Measurements from ENCODE around the gene NOL6.
A peak's percentile ranks its signal among the peaks of the same experiment; 100 is the strongest.

Gene NOL6

GRCh38 chr9:33449715-33450114 lies 24.0 kb downstream of the NOL6 start:
- Mint-ChIP-seq H3K27ac (no peak overlapping the region), H3K4me3 (no peak overlapping the region), H3K27me3 (no peaks in the 10 kb centered on the region)

DNA sequence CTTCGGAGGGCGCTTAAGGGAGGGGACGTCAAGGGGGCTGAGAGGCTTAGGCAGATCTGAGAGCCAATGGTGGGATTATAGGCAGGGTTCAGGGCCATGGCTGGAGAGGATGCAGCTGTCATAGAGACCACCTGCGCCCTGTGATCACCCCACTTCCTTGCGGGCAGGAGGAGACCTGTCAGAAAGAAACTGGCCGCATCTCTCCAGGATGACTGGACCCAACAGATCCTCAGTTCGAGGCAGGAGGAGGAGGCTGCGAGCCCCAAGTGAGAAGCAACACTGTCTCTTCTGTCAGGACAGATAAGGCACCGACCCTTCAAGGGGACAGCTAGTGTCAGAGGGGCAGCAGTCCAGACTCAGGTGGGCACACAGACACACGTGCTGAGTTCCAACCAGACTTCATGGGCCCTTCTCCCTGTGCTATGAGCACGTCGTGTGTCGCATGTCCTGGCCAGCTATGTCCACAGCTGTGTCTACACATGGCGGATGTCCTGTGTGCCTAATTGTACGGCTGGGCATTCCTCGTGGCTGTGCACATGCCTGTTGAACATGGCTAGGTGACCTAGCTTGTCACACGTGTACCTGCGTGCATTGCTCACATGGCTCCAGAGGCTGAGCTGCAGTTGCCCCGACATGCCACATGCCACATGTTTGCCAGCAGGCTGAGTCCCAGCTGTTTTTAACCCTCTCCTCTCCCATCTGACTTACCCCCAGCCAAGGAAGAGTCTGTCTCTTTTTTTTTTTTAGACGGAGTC lies 25.7 kb downstream of the NOL6 start:
- Mint-ChIP-seq H3K4me1 (ENCODE audit: low read depth) (peaks cover 46% of the 10 kb centered on the region), H3K9me3 (no peaks in the 10 kb centered on the region), H3K4me3 (peak overlapping the region; percentile 77), H3K27ac (peak overlapping the region; percentile 58), H3K27me3 (no peaks in the 10 kb centered on the region), H3K36me3 (ENCODE audit: low read depth) (no peaks in the 10 kb centered on the region)

More at GRCh38 chr9:33449715-33450114, 24.0 kb downstream of the NOL6 start:
- H3K4me1 Mint-ChIP-seq (ENCODE audit: low read depth): peaks cover 62% of the 10 kb centered on the region
- H3K9me3 Mint-ChIP-seq: no peaks in the 10 kb centered on the region
- no peaks in the 10 kb centered on the region for H3K36me3 Mint-ChIP-seq (ENCODE audit: low read depth)

DNA sequence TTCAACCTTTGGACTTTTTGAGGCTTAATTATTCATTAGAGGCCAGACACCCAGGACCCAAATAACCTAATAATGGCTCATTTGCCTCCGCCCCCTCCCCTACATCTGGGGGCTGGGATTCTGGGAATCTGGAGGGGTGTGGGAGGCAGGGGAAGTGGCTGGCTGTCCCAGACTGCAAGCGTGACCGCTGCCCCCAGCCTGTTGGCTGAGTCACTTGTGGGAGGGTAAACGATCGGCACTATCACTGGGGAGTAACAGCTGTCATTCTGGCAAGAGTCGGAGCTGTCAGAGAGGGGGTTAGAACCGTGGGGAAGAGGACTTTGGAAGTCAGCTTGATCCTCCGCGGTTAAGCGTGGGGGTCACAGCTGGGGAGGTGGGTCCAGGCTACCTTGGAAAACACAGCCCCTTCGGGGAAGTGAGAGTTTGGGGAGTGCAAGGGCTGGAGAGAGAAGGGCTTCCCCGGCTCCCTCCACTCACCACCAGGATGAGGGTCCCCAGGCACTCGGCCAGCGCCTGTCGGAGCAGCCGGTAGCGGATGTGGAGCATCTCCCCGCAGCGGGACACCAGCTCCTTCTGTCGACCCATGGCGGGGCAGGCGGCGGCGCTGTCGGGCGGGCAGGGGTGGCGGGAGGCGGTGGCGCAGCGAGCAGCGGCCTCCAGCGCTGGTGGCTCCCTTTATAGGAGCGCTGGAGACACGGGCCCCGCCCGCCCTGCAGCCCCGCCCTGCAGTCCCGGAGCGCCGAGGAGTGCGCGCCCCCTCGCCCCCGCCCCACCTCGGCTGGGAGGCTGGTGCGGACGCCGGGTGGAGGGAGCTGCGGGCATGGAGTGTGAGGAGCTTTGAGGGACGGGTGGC lies 26.6 kb downstream of the NOL6 start, which contains the start of gene AQP3:
AQP3 (minus strand) TSS at position 648 of the 853 bp plus-strand sequence; CDS start at position 585, 63 bp downstream.
- Mint-ChIP-seq H3K27me3 (no peaks in the 10 kb centered on the region), H3K9me3 (no peaks in the 10 kb centered on the region), H3K4me3 (peak within 1 kb of the TSS; percentile 86), H3K36me3 (ENCODE audit: low read depth) (no peaks in the 10 kb centered on the region), H3K4me1 (ENCODE audit: low read depth) (peaks cover 39% of the 10 kb centered on the region), H3K27ac (peak within 1 kb of the TSS; percentile 88)

DNA sequence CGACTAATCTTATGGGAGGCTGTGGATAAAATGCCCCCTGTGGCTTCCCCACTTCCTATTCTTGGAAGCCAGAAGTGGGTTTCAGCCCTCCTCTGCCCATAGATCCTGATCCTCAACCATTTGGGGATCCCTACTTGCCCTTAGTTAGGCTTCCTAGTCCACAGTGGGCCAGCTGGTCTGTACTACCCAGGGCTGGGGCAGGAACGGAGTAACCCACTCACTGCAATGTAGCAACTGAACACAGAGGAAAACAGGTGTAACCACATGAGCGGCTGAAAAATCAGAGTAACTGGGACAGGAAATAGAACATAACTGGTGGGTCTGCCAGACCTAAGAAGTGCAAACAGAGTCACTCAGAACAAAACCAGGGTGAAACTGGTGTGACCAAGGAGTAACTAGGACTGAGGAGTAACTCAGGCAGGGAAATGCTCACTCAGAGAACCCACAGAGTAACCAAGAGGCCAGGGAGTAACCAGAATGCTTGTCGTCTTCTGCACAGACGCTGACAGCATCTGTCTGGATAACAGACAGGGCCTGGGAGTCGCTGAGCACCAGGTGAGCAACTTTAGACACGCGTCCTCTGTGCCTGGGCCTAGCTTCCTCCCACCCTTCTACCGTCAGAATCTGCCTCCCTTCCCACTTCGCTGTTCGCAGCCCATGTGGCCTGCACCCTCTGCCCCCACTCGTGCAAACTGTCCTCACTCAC lies 27.3 kb downstream of the NOL6 start:
- peaks cover 39% of the 10 kb centered on the region for H3K4me1 Mint-ChIP-seq (ENCODE audit: low read depth)
- no peaks in the 10 kb centered on the region for H3K36me3 Mint-ChIP-seq (ENCODE audit: low read depth)
- no peaks in the 10 kb centered on the region for H3K9me3 Mint-ChIP-seq
- peak overlapping the region; percentile 88 for H3K27ac Mint-ChIP-seq
- H3K4me3 Mint-ChIP-seq: peak overlapping the region; percentile 86
- H3K27me3 Mint-ChIP-seq: no peaks in the 10 kb centered on the region

DNA sequence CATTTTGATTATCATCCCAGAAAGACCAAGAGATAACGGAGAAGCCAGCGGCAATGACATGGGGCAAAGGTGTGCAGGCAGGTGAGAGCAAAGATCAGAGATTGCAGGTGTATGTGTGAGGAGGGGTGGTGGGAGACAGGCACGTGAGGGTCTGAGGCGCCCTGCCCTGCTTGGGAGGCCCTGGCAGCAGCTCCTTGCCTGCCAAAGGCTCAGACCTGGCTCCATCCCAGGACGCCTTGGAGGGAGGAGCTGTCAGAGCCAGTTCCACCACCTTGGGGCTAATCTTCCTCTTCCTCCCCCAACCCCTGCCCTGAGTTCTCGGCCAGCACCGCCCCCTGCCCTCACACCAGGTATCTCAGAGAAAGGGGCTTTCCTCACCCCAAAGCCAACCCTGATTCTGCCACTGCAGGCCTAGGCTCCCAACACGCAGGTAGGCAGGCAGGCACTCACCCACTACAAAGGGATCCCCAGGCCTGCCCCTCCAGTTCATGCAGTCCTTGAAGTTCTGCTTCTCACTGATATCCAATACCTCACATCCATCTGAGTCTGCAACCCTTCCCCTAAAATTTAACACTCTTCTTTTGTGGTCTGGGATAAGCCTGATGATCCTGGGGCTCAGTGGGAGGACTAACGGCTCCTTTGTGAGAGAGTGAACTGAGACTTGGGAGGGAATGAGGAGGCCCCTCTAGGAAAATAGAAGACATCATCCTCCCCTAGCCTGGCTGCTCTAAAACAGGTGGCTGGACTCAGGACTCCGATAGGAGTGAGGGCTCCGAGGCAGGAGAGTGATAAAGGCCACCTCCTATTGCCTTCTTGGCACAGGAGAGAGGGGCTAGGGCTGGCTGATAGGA lies 28.1 kb downstream of the NOL6 start:
- Mint-ChIP-seq H3K4me1 (ENCODE audit: low read depth) (peaks cover 39% of the 10 kb centered on the region), H3K9me3 (no peaks in the 10 kb centered on the region), H3K27ac (no peak overlapping the region), H3K36me3 (ENCODE audit: low read depth) (no peaks in the 10 kb centered on the region), H3K27me3 (no peaks in the 10 kb centered on the region), H3K4me3 (peak overlapping the region; percentile 86)

DNA sequence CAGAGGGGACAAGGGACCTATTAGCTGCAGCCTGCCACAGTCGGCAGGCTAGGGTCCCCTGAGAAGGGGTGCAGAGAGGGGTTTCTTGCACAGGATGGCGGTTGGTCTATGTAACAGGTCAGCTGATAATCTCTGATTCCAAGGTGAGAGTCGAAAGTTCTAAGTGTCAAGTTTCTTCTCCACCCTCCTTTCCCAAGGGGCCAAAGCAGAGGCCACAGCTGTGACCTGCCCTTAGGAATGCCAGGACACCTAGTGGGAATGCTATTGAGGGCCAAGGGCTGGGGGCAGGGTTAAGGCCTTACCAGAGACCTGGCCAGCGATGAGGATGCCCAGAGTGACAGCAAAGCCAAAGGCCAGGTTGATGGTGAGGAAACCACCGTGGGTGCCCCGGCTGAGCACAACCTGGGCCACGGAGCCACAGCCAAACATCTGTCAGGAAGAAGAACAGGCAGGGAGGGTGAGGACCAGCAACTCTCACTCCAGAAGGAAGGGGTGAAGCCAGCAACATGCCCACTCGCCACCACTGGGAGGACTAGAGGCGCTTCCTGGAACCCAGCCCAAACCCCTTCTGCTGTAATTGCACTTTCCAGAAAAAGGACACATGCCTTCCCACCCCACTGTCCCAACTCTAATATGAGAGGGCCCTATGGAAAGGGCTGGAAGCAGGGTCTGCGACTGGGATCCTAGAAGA lies 30.1 kb downstream of the NOL6 start:
- no peaks in the 10 kb centered on the region for H3K27me3 Mint-ChIP-seq
- no peaks in the 10 kb centered on the region for H3K9me3 Mint-ChIP-seq
- no peak overlapping the region for H3K27ac Mint-ChIP-seq
- H3K36me3 Mint-ChIP-seq (ENCODE audit: low read depth): no peaks in the 10 kb centered on the region
- H3K4me1 Mint-ChIP-seq (ENCODE audit: low read depth): peaks cover 39% of the 10 kb centered on the region
- H3K4me3 Mint-ChIP-seq: no peak overlapping the region

DNA sequence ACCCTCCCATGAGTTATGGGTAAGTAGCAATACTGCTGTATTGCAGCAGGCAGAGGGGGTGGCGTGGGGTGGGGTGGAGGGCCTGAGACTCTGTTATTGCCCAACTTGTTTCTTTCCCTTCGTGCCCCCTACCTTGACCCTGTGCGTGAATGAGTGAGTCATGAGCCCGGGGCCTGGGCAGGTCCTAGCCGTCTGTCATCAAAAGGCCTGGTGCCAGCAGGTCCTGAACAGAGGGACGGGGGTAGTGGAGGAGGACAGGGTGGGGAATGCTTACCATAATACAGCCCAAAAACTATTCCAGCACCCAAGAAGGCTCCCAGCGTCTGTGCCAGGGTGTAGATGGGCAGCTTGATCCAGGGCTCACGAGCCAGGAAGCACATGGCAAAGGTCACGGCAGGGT lies 30.7 kb downstream of the NOL6 start:
- H3K4me1 Mint-ChIP-seq (ENCODE audit: low read depth): peaks cover 33% of the 10 kb centered on the region
- no peaks in the 10 kb centered on the region for H3K9me3 Mint-ChIP-seq
- no peak overlapping the region for H3K4me3 Mint-ChIP-seq
- no peak overlapping the region for H3K27ac Mint-ChIP-seq
- H3K36me3 Mint-ChIP-seq (ENCODE audit: low read depth): no peaks in the 10 kb centered on the region
- H3K27me3 Mint-ChIP-seq: no peaks in the 10 kb centered on the region

DNA sequence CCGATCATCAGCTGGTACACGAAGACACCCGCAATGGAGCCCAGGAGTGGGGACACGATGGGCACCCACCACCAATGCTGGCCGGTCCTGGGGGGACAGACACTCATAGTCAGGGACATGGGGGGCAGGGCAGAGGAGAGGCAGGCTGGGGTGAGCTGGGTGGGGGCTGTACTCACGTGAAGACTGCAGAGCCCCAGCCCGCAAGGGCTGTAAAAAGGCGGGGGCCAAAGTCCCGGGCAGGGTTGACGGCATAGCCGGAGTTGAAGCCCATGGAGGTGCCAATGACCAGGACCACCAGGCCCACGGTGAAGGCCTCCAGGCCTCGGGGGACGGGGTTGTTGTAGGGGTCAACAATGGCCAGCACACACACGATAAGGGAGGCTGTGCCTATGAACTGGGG lies 31.6 kb downstream of the NOL6 start:
- peaks cover 26% of the 10 kb centered on the region for H3K4me1 Mint-ChIP-seq (ENCODE audit: low read depth)
- no peaks in the 10 kb centered on the region for H3K36me3 Mint-ChIP-seq (ENCODE audit: low read depth)
- no peak overlapping the region for H3K4me3 Mint-ChIP-seq
- no peaks in the 10 kb centered on the region for H3K9me3 Mint-ChIP-seq
- no peaks in the 10 kb centered on the region for H3K27me3 Mint-ChIP-seq
- no peak overlapping the region for H3K27ac Mint-ChIP-seq

DNA sequence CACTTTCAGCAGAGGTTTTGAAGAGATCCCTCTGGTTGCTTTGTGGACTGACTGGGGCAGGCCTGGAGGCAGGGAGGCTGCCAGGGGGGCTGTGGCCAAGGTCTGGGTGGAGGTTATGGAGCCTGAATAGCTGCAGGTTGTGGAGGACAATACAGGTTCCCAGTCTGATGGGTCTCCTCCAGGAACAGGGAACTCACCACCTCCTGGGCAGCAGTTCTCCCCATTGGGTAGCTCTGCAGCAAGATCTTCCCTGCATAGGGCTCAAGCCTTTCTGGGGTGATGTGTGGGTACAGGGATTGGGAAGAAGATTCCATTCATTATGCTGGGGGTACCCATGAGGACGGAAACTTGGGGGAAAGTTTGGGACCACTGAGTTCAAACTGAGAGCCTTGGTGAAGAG lies 33.1 kb downstream of the NOL6 start:
- no peak overlapping the region for H3K27ac Mint-ChIP-seq
- H3K9me3 Mint-ChIP-seq: no peaks in the 10 kb centered on the region
- H3K4me1 Mint-ChIP-seq (ENCODE audit: low read depth): peaks cover 11% of the 10 kb centered on the region
- H3K4me3 Mint-ChIP-seq: no peak overlapping the region
- no peaks in the 10 kb centered on the region for H3K36me3 Mint-ChIP-seq (ENCODE audit: low read depth)
- no peaks in the 10 kb centered on the region for H3K27me3 Mint-ChIP-seq

- no peak overlapping the region for H3K27ac Mint-ChIP-seq
- H3K9me3 Mint-ChIP-seq: no peaks in the 10 kb centered on the region
- no peak overlapping the region for H3K4me3 Mint-ChIP-seq
- no peaks in the 10 kb centered on the region for H3K36me3 Mint-ChIP-seq (ENCODE audit: low read depth)
- peaks cover 7% of the 10 kb centered on the region for H3K4me1 Mint-ChIP-seq (ENCODE audit: low read depth)
- no peaks in the 10 kb centered on the region for H3K27me3 Mint-ChIP-seq
Measured at GRCh38 chr9:33440204-33440603, 33.5 kb downstream of the NOL6 start.

GRCh38 chr9:33439731-33440130 lies 34.0 kb downstream of the NOL6 start:
- no peak overlapping the region for H3K4me3 Mint-ChIP-seq
- no peaks in the 10 kb centered on the region for H3K9me3 Mint-ChIP-seq
- H3K4me1 Mint-ChIP-seq (ENCODE audit: low read depth): peaks cover 2% of the 10 kb centered on the region
- H3K27ac Mint-ChIP-seq: no peak overlapping the region
- H3K27me3 Mint-ChIP-seq: no peaks in the 10 kb centered on the region
- no peaks in the 10 kb centered on the region for H3K36me3 Mint-ChIP-seq (ENCODE audit: low read depth)

DNA sequence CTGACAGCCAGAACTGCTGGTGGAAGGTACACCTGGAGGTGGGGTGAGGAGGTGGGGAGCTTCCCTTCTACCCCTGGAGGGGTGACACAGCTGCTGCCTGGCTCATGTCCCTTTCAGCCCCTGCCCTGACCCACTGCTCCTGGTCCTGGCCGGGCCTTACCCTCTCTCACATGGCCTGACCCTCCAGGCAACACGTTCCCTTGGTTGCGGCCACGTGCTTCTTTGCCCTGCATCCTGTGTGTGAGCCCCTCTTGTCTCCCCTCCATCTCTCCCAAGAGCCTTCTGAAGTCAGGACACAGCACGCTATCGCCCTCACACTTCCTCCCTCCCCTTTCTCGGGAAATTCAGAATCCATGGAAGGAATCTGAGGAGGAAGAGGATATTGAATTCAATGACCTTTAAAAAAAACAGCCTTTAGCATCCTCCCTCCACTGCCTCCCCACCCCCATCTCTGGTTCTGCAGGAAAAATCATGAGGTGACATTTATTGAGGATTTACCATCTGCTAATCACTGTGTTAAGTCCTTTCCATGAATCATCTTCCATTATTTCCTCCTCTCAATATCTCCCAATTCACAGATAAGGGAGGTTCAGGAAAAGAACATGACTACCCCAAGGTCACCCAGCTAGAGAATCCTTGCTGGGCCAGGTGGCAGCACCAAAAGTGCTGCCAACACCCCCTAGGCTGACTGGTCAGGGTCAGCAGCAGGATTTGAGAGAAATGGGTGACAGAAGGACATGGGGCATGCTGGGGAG lies 34.6 kb downstream of the NOL6 start:
- H3K4me3 Mint-ChIP-seq: no peak overlapping the region
- no peaks in the 10 kb centered on the region for H3K27me3 Mint-ChIP-seq
- no peaks in the 10 kb centered on the region for H3K4me1 Mint-ChIP-seq (ENCODE audit: low read depth)
- H3K27ac Mint-ChIP-seq: no peak overlapping the region
- no peaks in the 10 kb centered on the region for H3K36me3 Mint-ChIP-seq (ENCODE audit: low read depth)
- H3K9me3 Mint-ChIP-seq: no peaks in the 10 kb centered on the region

GRCh38 chr9:33437898-33438297 lies 35.8 kb downstream of the NOL6 start:
- Mint-ChIP-seq H3K27ac (no peak overlapping the region), H3K36me3 (ENCODE audit: low read depth) (no peaks in the 10 kb centered on the region), H3K4me3 (no peak overlapping the region), H3K4me1 (ENCODE audit: low read depth) (no peaks in the 10 kb centered on the region), H3K27me3 (no peaks in the 10 kb centered on the region), H3K9me3 (no peaks in the 10 kb centered on the region)

Measured in stimulated activated naive CD8-positive, alpha-beta T cell treated with anti-CD3 and anti-CD28 coated beads, Interleukin-15, Interleukin-2, amounts not matched to agents 100 ng/mL and 50 ng/mL, for 24 hours (primary cell).